Suppressor macrophage (primary cell): ENCODE measurements around the gene TTLL4.
"Not testable (repeated sequence)": the region's sequence is repeated elsewhere in the genome, so short reads cannot be mapped to it uniquely, and the experiment has no call there.

ENCODE experiments used
- DNase-seq, 4 experiments: peaks; one replicate each; pipeline ENCODE4 v3.0.0-alpha.2; 2020 to 2022

Gene TTLL4

DNA sequence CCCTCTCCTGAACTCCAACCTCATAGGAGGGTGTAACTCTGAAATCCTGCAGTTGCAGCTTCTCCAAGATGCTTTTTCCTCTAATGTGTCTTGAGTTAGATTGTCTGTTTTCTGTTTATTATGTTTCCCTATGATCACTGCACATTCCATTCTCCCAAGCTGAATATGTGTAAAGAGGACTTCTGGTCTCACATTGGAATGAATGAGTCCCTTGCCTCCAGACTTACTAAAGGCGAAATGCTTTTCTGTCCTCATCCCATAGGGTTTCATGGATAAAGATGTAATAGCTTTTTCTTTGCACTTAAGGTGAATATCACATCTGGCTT, 35.8 kb downstream of the TTLL4 start:
- DNase-seq: no peak

DNA sequence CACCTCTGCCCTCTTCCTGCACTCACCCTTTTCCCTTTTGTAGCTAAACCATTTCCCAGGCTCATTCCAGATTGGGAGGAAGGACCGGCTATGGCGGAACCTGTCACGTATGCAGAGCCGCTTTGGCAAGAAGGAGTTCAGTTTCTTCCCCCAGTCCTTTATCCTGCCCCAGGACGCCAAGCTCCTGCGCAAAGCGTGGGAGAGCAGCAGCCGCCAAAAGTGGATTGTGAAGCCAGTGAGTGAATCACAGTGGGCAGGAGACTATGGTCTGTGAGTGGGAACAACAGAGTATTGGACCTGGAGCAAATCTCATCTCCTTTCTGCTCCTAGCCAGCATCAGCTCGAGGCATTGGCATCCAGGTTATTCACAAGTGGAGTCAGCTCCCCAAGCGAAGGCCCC, 36.3 kb downstream of the TTLL4 start:
- DNase-seq: no peak

DNA sequence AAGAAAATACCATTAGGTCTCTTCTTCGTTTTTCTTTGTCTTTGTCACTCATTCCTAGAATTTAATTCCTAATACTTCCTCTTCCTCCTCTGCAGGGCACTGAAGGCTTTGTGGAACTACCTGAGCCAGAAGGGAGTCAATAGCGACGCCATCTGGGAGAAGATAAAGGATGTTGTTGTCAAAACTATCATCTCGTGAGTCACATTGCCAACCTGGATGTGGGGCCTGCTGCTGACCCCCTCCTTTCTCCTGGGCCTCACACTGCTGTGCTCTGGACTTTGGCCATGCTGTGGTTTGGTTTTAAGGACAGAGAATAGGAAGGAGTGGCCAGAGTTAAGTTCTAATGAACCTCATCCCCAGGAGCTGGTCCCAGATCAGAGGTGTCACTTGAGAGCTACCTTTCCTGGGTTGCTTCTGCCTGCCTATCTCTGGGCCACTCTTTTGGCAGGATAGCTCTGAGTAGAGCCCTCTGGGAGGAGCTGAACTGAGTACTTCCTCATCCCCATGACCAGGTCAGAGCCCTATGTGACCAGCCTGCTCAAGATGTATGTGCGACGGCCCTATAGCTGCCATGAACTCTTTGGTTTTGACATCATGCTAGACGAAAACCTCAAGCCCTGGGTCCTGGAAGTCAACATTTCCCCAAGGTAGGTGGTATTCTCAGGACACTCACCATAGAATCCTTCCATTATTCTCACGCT, 38.3 kb downstream of the TTLL4 start:
- DNase-seq: peak in 3 of 4 experiments; percentile 27 to 40 (median 31)

DNA sequence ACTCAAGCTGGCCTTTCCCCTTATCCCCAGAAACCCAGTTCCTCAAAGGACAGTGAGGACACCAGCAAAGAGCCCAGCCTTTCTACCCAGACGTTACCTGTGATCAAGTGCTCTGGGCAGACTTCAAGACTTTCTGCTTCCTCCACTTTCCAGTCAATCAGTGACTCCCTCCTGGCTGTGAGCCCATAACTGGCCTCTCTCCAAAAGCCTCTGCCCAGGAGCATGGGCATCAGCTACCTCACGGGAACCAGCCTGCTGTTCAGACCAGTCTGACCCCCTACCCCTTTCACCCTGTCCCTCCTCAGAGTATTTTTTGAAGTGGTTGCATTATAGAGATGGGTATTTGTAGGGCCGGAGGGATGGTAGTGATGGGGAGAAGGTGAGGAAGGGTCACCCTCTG, 43.6 kb downstream of the TTLL4 start:
- DNase-seq: no peak

DNA sequence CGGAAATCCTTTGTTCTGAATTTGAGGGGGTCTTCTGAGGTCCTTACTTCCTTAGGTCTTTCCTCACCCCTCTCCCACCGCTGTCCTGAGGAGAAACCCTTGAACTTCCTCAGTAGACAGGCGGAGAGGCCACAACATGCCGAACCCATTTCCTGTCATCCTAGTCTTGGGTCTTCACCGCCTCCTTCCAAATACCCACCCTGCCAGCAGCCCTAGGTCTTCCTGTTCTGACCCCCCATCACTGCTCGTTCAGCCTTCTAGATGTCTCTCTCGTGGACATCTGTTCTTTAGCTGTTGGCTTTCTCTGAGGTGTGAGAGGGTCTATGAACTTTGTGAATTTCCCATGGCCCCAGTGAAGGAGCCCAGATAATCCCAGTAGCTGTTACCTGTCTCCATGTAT, 44.1 kb downstream of the TTLL4 start:
- DNase-seq: no peak

DNA sequence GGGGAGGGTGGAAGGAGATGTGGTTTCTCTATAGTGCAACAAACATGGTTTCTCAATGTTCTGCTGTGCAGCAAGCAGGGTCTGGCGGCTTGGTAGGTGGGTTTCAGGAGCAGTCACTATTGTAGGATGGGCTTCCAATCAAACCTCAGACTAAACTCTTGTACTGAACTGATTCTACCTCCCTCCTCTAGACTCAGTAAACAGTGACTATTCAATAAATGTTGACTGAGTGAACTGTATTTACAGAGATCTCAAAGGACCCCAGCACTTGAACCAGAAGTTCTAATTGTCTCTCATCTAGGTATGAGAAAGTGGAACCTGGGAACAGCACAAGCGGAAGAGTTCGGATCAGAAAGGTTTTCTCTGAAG, 44.5 kb downstream of the TTLL4 start:
- no peak for DNase-seq

DNA sequence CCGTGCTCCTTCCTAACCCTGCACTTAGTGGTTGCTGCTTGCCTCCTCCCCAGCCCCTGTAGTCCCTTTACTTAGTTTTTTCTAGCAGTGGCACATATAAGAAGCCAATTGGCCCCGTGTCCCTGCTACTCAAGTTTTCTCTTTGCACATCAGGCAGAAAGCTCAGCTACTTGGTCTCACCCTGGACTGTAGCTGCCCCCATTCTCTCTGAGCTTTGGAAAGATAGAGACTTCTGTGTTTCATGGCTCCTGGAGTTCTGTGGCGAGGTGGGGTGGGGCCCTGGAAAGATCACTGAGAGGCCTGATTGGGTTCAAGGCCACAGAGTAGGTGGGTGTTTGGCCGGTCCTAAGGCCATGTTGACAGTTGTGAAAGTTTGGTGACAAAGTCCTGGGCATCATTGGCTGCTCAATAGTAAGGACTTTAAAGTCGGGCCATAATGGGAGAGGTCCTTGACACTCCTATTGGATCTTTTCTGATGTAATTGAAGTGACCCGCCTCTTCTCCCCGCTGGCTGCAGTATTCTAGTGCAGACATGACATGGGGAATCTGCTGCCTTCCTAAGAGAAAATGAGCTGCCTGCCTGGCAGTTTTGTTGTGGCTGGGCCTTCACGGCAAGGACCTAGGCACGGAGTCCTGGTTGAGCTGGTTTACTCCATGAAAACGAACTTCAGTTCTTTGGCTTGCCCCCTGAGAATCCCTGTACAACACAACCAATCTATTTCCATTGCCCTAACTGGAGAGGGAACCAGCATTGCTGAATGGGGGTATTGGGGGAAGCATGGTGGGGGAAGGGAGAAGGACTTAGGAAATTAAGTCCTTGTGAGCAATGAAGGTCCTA, 45.2 kb downstream of the TTLL4 start:
- DNase-seq: no peak

DNA sequence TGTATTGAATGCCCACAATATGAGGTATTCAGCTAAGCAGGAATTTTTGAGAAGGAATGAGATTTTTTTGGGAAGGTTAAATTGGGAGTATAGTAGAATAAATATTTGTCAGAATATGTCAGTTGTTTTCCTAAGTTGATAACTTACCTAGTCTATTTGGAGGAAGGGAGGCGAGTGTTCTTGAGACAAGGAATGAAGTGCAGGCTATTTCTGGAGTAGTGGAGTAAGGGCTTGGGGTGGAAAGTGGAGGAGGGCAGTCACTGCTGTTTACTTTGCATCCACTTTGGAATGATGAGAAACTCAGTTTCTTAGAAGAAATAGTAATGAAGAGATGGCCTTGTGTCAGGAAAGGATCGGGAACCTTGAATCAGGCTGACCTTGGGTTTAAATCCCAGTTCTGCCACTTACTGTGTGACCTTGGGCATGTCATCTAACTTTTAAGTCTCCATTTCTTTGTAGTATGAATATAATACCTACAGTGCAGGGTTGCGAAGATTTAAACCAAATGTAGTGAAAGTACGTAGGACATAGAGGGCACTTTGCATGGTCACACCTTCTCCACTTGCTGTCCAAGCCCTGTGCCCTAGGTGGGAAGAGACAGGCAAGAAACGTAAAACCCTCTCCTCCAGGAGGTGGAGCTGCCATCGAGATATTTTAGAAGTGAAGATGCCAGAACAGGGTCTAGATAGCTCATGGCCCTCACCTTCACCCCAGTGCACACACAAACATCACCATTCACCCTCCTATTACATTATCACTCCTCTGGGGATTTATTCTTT, 46.2 kb downstream of the TTLL4 start:
- DNase-seq: no peak

DNA sequence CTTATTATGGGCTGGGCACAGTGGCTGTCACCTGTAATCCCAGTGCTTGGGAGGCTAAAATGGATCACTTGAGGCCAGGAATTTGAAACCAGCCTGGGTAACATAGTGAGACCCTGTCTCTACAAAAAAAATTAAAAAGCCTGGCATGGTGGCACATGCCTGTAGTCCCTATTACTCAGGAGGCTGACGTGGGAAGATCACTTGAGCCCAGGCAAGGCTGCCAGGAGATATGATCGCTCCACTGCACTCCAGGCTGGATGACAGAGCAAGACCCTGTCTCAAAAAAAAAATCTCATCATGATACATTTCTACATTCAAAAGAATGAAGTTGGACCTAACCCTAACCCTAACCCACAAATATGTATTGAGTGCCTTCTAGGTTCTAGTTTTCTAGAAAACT, 51.2 kb downstream of the TTLL4 start:
- DNase-seq: no peak

DNA sequence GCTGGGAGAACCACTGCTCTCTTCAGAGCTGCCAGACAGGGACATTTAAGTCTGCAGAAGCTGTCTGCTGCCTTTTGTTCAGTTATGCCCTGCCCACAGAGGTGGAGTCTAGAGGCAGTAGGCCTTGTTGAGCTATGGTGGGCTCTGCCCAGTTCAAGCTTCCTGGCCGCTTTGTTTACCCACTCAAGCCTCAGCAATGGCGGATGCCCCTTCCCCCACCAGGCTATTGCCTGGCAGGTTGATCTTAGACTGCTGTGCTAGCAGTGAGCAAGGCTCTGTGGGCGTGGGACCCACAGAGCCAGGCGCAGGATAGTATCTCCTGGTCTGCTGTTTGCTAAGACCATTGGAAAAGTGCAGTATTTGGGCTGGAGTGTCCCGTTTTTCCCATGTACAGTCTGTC, 62.1 kb downstream of the TTLL4 start:
- not testable (repeated sequence) for DNase-seq

DNA sequence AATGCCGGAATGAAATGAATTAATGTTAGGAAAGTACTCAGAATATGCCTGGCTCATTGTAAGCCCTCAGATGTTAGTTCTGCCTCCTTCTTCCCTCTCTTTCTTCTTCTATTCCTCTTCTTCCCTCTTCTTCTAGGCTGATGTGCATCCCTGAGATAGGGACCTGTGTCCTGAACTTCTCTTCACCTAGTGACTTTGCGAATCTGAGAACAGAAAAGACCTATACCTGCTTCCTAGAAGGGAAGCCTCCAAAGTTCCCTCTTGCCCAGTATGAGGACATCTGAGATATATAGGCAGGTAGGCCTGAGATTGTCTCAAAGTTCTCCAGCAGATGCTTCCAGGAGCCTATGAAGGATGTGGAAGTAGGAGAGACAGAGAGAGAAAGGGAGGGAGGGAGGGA, 63.2 kb downstream of the TTLL4 start:
- no peak for DNase-seq

DNA sequence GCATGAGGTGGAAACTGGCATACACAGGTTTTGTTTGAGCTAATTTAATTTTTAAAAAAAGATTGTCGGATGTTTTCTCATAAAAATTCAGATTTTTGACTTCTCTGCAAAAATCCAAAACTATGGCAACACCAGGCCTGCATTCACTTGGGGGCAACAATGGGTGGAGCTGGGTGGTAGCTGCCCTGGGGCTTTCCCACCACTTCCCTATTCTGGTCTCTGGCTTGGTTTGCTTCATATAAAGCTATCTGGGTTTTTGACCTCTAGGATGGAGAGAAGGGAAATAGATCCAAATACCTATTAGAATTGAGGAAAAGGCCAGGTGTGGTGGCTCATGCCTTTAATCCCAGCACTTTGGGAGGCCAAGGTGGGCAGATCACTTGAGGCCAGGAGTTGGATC, 65.9 kb downstream of the TTLL4 start:
- DNase-seq: peak in 1 of 4 experiments; percentile 29

DNA sequence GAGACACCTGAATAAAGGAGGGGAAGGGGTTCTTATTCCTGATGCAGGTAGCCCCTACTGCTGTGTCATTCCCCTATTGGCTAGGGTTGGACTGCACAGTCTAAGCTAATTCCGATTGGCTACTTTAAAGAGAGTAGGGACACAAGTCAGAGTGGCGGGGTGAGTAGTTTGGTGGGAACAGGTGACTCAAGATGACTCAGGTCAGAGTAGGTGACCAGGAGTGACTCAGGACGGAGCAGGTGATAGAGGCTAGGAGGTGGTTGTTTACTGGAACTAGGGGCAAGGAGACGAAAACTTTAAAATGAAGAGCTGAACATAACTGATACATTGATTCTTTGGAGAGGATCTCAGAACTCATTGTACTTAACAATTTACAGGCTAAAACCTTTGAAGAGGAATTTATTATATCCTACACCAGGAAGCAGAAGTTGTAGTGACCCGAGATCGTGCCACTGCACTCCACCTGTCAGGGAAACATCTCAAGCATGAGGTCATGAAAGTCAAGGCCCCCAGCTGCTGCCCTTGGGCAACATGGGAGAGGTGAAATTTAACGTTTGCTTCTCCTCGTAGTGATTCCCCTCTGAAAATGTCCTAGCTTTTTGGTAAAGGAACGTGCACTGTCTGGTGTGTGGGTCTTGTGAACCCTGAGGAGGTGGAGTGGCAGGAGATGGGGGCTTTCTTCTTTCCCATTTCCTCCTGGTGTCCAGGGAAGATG, 66.8 kb downstream of the TTLL4 start:
- no peak for DNase-seq

DNA sequence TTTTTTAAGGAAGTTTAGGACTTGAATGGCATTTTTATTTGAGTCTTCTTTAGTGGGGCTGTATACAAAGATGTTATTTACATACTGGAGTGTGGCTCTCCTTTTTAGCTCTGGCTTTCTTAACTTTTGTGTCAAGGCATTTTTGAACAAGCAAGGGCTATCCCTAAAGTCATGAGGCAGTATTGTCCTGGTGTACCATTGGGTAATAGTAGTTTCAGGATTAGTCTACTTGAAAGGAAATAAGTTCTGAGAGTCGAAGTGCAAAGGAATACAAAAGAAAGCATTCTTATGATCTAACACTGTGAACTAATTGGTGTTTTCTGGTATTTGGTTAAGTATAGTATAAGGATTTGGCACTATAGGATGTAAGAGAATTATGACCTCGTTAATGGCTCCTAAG, 69.4 kb downstream of the TTLL4 start:
- no peak for DNase-seq

DNA sequence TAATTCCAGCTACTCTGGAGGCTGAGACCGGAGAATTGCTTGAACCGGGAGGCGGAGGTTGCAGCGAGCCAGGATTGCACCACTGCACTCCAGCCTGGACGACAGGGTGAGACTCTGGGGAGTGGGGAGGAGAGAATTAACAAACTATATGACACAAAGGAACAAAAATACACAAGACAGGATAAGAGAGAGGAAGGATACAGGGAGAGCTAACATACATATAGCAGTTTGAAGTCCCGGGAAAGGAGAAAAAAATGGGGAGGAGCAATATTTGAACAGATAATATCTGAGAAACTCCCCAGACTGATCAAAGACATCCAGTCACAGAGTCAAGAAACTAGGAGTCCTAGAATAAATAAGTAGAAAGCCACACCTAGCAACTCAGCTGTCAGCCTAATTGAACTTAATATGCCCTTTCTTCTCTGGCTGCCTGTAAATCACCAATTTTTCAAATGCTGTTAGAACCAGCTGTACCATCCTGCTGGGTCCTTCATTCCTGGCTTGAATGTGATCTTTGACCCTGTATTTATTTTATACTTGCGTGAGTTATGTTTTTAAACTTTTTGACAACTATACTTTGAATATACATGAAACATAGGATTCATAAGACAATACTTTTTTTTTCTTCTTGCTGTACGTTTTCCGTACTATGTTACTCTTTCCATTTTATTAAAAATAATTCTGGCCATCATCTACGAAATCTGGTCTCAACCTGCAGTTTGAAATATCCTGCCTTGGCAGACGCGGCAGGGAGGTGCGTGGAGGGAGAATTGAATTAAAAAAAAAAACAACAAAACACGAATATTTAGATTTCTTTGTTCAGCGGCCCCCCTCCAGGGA, 70.4 kb downstream of the TTLL4 start:
- peak in 2 of 4 experiments; percentile 19 to 36 for DNase-seq

DNA sequence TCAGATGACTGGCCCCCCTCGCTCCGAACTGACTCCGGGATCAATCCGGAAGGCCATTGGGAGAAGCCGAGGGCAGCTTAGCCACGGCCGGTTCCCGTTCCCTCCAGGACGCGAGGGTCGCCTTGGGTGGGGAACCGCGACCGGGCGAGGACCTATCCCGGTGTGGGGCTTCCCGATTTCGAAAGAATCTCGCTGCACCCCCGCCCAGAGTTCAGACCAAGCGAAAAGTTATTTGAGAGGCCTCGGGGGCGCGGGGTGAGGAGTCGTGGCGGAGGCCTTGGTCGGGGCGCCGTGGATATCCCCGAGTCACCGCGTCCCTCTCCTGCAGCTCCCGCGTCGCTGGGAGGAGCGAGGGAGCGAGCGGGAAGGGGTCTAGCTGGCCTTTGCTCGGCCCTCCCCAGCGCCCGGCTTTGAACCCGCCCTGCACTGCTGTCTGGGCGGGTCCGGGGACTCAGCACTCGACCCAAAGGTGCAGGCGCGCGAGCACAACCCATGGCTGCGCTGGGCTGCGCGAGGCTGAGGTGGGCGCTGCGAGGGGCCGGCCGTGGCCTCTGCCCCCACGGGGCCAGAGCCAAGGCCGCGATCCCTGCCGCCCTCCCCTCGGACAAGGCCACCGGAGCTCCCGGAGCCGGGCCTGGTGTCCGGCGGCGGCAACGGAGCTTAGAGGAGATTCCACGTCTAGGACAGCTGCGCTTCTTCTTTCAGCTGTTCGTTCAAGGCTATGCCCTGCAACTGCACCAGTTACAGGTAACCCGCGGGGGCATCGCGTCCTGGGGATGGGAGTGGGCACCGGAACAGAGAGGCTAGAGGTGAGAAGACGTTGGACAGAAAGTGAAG, 71.3 kb downstream of the TTLL4 start, which contains the start of gene CYP27A1:
Gene CYP27A1 (plus strand): TSS at position 457 of the 837 bp plus-strand sequence. CDS start 36 bp downstream, at position 493.
- peak; percentile 68 to 88 (median 78) for DNase-seq

DNA sequence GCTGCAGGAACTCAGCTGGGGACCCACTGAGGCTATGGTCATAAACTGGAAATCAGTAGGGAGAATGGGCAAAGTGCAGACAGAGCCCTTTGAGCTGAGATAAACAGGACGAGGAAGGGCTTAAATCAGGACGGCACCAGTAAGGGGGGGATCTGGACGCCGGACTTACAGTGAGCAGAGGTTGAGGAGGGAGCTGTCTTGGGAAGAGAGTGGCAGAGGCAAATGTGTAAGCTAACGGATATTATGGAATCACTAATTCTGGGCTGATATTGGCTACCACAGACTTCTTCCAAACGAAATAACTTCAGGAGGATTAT, 71.9 kb downstream of the TTLL4 start:
- peak in 1 of 4 experiments; percentile 34 for DNase-seq

DNA sequence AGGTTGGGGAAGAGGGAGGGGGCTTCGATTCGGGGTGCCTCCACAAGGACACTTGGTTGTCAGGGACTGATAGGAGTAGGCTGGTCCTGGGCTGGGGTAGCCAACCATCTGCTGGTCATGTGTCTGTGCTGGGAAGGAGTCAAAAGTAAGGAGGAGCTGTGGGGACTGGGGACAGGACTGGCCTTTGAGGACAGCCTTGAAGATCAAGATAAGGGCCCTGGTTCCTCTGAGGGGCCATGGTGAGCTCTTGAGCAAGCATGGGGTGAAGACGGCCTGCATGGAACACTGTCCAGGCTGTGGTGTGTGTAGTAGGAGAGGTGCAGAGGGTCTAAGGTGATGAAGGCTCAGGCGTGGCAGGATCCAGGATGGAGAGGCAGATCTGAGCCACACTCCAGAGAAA, 73.1 kb downstream of the TTLL4 start:
- peak; percentile 31 to 74 (median 57) for DNase-seq

DNA sequence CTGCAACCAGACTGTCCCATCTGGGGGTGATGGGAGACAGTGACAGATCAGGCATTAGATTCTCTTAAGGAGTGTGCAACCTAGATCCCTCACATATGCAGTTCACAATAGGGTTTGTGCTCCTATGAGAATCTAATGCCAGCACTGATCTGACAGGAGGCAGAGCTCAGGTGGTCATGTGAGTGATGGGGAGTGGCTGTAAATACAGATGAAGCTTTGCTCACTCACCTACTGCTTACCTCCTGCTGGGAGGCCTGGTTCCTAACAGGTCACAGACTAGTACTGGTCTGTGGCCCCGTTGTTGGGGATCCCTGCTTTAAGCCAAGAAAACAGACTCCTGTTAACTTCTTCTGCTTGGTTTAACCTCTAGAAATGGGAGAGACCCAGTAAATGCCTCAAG, 74.5 kb downstream of the TTLL4 start:
- DNase-seq: peak in 1 of 4 experiments; percentile 35

DNA sequence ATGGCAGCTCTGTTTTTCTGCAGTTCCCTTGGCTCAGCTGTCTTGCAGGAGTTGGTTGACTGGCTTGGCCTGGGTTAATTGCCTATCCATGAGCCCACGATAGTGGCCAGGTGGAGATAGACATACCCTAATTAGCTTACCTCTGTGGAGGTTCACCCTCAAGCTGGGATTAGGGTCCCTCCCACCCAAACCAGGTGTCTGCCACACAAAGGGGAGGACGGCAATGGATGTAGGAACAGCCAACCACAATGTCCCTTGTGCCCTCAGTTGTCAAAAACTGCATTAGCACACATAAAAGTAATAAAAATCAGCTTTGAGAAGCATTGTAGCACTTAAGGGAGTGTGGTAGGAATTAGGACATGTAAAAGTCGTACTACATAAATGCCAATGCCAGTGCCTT, 75.5 kb downstream of the TTLL4 start:
- DNase-seq: no peak
